GM12872 (cell line): Measurements from ENCODE around the gene FAM163A.

Experiments used
- CTCF ChIP-seq: IDR thresholded peaks from 3 replicates; pipeline ENCODE4 v1.5.1; 2011; ENCODE audit warnings: low read depth, mild to moderate bottlenecking, low read length, moderate library complexity; ENCODE audit not compliant: insufficient read depth

FAM163A gene

GRCh38 chr1:179714159-179714558 is 28.9 kb upstream of the FAM163A start:
- no peak for TF ChIP-seq CTCF

- no peak for TF ChIP-seq CTCF
Measured at GRCh38 chr1:179714623-179715022, 28.5 kb upstream of the FAM163A start.

- TF ChIP-seq CTCF = no peak
Measured at GRCh38 chr1:179719272-179719671, 23.8 kb upstream of the FAM163A start.

- TF ChIP-seq CTCF = no peak
Measured at GRCh38 chr1:179728271-179728670, 14.8 kb upstream of the FAM163A start.

- TF ChIP-seq CTCF = no peak
Measured at GRCh38 chr1:179729881-179730280, 13.2 kb upstream of the FAM163A start.

GRCh38 chr1:179731643-179732042 is 11.4 kb upstream of the FAM163A start:
- no peak for TF ChIP-seq CTCF

GRCh38 chr1:179742291-179742690 is 800 bp upstream of the FAM163A start:
- TF ChIP-seq CTCF = no peak
